Medulla oblongata (tissue), 1 donor: Measurements from ENCODE around the gene UBA7.
A peak's percentile ranks its signal among the peaks of the same experiment; 100 is the strongest.
"Not testable (repeated sequence)": the region's sequence is repeated elsewhere in the genome, so short reads cannot be mapped to it uniquely, and the experiment has no call there.

ENCODE experiments used
- DNase-seq: peaks from one replicate; pipeline ENCODE4 v3.0.0-alpha.2; 2015; ENCODE audit errors: extremely low spot score

The UBA7 gene, protein sequence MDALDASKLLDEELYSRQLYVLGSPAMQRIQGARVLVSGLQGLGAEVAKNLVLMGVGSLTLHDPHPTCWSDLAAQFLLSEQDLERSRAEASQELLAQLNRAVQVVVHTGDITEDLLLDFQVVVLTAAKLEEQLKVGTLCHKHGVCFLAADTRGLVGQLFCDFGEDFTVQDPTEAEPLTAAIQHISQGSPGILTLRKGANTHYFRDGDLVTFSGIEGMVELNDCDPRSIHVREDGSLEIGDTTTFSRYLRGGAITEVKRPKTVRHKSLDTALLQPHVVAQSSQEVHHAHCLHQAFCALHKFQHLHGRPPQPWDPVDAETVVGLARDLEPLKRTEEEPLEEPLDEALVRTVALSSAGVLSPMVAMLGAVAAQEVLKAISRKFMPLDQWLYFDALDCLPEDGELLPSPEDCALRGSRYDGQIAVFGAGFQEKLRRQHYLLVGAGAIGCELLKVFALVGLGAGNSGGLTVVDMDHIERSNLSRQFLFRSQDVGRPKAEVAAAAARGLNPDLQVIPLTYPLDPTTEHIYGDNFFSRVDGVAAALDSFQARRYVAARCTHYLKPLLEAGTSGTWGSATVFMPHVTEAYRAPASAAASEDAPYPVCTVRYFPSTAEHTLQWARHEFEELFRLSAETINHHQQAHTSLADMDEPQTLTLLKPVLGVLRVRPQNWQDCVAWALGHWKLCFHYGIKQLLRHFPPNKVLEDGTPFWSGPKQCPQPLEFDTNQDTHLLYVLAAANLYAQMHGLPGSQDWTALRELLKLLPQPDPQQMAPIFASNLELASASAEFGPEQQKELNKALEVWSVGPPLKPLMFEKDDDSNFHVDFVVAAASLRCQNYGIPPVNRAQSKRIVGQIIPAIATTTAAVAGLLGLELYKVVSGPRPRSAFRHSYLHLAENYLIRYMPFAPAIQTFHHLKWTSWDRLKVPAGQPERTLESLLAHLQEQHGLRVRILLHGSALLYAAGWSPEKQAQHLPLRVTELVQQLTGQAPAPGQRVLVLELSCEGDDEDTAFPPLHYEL

DNA sequence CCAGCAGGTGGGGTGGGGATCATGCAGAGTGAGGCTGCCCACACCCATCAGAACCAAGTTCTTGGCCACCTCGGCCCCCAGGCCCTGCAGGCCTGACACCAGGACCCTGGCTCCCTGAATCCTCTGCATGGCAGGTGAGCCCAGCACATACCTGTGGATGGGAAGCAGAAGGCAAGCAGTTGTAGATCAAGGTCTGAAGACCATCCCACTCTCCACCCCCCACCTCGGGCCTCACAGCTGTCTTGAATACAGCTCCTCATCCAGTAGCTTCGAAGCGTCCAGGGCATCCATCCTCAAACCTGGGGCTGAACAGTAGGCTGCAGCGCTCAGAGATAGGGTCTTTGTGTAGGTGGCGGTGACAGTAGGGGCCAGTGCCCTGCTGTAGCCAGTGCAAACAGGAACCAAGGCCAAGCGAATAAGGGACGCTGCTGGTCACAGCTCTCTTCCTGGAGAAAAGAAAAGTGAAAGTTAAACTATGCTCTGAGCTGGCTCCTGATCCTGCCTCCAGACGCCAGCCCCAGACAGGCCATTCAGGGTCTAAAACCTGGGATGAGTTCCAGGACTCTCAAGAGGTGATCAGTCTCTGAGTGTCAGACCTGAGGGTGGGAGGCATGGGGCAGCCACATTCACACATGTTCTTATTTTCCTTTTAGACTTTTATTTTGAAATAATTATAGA, at the start of gene UBA7:
UBA7 (minus strand) TSS at position 457 of the 678 bp plus-strand sequence; CDS start at position 291, 166 bp downstream.
- peak; percentile 78 for DNase-seq

DNA sequence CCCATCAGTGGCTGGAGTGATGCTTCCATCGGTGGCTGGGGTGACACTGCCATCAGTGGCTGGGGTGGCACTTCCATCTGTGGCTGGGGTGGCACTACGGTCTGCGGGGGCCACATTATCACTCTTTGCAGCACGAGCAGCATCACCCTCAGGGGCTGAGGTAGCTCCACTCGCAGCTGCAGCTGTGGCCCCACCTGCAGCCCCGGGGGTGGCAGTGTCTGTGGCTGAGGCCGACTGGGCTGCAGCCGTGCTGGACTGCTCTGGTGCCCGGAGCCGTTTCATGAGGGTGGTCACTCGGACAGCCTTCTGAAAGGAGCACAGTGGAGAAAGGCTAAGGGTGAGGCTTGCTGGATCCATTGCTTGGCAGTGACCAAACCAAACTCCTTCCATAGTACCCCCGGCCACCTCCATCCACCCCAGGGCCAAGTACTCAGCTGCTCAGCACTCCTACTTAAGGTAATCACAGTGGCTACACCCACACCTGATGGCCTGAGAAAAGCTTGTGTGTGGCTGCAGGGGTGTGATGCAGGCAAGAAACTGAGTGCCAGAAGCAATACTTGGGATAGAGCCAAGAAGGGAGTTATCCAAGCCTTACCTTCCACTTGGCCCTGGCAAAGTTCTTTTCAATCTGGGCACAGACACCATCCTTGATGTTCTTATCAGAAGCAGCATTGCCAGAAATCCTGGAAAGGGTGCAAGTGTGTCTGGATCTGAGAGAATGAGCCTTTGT, 46.0 kb upstream of the UBA7 start:
- DNase-seq, result no peak

DNA sequence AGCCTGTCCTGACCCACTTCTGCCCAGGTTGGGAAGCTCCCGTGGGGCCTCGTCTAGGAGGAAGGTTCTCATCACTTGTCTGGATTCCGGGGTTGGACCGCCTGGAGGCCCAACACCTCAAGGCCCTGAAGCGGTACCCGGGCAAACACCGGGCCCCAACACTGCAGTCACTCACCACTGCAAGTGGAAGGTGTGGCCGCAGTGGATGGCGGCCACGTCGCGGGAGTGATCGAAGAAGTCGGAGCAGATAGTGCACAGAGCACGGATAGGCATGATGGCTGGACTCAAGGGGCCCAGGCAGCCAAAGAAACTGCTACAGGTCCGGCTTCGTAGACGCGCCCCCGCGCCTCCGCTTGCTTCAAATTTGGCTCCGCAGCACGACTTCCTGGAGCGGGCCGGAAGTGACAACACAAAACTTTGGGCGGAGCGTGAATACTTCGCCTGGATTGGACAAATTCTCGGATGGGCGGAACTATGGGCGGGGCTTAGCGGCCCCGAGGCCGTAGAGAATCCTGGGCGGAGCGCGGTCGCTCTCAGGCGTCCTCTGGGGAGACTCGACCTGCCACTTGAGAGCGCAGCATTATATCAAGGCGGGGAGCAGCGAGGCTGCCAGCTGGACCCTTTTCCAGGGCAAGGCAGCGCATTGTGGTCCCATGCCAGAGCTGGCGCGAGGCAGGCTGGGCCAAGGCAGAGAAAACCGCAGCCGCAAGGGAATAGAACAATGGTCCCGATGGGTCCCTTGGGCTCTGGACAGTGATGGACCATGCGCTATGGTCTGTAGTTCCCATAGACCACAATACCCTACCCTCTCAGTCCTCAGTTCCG, 42.6 kb upstream of the UBA7 start, which contains the start of gene TRAIP:
TRAIP (minus strand) TSS at position 384 of the 825 bp plus-strand sequence; CDS start at position 273, 111 bp downstream.
- DNase-seq, result peak; percentile 97

DNA sequence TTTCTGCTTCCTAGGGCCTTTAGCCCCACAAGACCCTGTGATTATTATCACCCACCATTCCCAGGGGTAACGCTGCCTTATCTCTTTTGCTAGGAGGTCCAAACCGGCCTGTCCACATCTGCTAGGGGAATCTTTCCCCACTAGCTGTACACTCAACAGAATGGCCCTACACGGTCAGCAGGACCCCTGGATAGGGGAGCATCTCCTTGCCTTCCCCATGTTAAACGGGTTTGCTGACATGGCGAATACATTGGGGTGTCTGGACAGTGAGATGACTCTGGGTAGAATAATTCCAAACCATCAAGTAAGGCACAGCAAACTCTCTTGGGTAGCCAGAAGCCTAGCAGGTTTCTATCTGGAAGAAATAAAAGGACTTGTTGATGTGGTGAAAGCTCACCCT, 41.9 kb upstream of the UBA7 start:
- DNase-seq, result no peak

DNA sequence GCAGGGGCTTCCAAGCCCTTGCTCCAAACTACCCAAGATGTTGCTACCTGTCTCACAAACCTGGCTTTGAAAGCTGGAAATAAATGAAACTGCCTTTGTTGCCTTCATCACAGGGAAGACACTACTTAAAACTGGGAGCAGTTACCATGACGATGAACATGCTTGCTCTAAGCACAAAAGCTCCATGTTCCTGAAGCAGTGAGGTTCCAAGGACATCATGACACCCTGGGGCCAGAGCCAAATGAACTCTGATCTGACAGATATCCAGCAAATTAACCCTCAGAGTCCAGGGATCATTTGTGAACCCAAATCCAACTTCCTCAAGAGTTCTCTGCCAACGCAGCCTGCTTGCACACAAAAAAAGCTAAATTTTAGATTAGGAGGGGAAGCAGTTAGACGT, 31.9 kb upstream of the UBA7 start:
- no peak for DNase-seq

DNA sequence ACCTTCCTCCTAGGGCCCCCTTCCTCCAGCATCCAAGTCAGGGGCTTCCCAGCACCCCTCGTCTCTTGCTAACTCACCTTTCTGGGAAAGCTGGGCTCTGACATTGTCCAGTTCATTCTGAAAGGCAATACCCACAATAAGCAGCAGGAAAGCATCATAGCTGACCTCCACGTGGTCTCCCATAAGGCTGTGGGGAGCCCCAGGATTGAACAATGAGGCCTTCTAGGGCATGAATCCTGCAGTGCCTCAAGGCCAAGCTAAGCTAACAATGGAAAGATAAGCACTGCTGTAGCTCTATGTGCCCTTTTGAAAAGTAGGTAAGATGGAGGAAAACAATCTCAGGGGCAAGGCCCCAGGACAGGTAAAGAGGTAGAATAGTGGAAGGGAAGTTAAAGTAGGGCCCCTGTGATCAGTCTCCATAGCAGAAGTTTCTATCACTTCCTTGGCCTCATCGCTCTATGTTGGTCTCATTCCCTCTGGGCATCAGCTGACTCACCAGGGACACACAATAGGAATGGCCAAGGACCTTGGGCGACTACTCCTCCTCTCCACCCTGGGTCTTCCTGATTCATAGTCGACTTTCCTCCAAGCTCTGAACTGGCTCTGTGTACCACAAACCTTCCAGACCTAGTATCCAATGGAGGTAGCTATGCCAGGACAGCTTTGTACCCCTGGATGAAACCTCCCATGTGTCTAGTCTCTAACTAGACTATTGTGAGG, 30.9 kb upstream of the UBA7 start:
- DNase-seq, result no peak

DNA sequence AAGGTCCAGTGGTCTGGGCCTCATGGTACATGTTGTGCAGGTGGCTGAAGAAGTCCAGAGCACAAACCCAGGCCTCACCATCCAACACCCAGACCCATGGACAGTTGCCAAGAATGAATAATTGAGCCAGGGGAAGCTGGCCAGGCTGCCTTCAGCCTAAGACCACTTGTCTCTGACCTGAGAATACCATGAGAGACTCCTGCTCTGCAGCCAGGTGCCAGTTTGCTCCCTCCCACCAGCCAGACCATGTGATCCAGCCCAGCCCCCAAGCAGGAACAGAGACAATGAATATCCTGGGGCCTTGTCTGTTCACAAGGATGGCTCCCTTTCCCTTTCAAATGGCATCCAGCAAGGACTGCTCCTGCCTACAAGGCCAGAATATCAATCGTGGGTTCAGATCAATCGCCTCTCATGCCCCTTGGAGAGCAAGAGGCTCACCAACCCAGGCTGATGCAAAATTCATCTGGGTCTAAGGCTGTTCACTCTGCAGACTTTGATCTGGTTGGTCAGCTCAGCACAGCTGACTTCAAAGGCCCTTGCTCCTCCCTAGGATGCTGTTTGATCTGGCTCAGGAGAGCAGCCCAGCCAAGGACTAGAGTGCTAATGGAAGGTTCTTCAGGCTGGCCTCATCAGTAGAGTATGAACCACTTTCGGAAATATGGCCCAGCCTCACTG, 29.2 kb upstream of the UBA7 start:
- DNase-seq, result no peak

DNA sequence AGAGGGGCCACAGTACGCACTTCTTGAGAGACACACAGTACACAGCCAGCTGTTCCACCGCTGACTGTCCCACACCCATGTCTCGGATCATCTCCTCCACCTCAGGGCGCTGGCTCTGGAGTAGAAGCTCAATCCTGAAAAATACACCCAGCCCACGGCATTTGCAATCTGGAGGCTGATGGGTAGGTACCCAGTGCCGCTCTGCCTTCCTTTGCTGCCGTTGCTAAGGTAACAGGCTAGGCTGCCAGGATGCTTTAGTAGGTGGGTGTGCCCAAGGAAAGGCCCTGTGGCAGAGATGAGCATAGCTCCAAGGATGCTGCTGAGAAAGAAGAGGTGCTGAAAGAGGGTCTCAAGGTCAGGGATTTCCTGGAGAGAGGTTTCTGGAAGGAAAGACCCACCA, 28.1 kb upstream of the UBA7 start:
- DNase-seq, result no peak

DNA sequence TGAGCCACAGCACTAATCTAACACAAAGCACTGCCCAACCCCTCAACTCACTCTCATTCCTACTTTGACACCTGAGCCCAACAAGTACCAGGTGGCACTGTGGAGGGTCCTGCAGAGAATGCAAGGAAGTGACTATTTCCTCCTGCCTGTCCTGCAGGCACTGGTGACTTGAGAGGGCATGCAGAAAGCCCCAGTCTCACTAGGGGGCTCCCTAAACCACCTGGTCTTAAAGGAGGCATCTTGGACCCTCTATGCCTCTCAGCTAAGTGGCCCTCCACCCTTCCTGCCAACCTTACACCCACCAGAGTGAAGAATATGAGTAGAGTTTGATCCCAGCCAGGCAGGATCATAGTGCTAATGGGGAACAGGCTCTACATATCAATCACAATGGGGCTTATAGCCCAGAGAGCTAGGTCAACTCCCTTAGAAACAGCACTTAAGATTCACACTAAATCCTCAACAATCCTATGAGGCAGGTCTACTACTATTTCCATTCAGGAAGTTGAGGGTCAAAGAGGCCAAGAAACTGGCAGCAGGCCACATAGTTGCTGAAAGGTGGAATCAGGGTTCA, 27.5 kb upstream of the UBA7 start:
- DNase-seq, result no peak

DNA sequence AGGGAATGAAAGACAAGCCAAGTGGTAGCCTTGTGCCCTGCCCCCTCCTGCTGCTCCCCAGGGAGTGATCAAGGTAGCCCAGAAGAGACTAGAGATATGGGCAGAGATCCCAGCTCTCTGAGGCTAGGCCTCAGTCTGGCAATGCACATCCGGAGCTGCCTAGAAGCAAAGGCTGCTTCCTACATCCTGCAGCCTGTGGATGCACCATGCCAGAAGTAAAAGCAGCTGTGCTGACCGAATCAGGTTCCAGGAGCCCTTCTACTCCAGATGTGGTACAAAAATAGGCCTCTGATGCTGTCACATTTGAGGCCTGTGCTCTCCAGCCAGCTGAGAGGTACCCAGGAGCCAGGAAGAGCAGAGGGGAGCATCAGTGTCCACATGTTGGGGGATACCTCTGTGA, 26.6 kb upstream of the UBA7 start:
- no peak for DNase-seq

DNA sequence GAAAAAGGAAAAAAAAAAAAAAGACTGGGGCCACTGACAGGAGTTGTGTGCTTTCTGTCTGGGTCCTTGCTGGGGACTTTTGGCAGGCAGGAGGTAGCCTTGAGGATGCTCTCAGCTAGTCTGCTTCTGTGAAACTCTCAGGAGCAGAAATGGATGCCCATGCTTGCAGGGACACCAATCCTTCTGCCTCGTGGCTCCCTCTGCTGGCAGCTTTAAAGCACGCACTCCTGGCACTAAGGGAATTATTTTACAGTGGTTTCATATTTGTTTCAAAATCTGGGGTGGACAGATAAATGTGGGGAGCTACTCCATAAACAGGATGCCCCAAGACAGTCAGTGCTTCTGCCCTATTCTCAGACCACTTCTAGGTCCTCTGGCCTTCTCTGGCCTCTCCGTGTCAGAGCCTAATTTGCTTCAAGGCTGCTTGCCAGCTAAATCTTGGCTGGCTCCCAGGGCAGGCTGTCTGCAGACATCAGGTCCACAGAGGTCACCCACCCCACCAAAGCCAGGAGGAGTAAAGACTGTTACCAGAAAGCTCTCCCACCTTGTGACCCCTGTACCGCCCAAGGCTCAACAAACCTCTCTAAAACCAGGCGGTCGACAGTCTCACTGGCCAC, 25.5 kb upstream of the UBA7 start:
- DNase-seq, result peak; percentile 92

DNA sequence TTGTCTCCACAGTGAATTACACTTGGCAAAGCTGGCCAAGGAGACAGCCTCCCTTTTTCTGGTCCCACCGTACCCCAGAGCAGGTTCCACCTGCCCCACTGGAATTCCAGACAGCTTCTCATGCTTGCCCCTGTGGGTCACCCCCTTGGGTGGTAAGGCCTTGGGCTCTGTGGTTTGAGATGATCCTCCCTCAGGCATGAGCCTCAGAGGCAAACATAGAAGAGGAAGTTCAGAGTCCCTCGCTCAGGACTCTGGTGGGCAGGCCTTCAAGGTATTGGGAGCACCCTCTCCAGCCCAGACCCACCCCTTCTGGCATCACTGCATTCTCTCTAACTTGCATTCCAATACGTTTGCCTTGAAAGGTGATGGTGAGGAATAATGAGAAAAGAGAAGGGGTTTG, 17.6 kb upstream of the UBA7 start:
- DNase-seq, result no peak

DNA sequence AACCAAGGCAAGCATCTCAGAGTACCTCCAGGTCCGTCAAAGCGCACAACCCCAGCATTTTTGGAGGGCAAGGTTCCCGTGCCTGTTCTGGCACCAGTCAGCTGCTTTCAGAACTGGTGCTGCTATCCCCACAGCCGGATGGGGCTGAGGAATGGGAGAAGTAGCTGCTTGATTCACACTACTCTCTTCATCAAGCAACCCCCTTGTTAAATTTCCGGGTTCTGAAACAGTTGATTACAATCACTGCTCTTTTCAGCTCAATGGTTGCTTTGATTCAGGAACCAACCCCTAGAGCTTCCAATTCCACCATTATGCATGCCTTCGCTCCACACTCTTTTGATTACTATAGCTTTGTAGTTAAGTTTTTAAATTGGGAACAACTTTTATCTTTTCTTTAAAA, 12.3 kb upstream of the UBA7 start:
- peak; percentile 57 for DNase-seq

DNA sequence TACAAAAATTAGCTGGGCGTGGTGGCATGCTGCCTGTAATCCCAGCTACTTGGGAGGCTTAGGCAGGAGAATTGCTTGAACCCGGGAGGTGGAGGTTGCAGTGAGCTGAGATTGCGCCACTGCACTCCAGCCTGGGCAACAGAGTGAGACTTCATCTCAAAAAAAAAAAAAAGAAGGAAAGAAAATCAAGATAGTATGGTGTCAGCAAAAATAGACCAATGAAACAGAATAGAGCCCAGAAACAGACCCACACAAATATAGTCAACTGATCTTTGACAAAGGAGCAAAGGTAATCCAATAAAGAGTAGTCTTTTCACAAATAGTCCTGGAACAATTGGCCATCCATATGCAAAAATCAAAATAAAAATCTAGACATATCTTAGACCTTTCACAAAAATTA, 9.4 kb upstream of the UBA7 start:
- DNase-seq, result not testable (repeated sequence)

DNA sequence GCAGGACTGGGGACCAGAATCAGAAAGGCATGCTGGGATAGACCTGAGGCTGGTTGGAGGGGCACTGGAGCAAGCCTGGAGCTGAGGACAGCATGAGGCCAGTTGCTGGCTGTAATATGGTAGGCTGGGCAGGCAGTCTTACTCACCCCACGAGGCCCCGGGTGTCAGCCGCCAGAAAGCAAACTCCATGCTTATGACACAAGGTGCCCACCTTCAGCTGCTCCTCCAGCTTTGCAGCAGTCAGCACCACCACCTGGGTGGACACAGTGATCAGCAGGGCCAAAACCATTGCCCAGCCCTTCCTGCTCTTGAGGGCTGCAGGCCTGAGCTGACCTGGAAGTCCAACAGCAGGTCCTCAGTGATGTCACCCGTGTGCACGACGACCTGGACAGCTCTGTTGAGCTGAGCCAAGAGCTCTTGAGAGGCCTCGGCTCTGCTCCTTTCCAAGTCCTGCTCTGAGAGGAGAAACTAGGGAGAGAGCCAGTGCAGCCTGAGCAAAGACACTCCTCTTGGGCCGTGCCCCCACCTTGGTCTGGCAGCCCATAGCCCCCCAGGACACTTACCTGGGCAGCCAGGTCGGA, 747 bp downstream of the UBA7 start:
- DNase-seq, result no peak

DNA sequence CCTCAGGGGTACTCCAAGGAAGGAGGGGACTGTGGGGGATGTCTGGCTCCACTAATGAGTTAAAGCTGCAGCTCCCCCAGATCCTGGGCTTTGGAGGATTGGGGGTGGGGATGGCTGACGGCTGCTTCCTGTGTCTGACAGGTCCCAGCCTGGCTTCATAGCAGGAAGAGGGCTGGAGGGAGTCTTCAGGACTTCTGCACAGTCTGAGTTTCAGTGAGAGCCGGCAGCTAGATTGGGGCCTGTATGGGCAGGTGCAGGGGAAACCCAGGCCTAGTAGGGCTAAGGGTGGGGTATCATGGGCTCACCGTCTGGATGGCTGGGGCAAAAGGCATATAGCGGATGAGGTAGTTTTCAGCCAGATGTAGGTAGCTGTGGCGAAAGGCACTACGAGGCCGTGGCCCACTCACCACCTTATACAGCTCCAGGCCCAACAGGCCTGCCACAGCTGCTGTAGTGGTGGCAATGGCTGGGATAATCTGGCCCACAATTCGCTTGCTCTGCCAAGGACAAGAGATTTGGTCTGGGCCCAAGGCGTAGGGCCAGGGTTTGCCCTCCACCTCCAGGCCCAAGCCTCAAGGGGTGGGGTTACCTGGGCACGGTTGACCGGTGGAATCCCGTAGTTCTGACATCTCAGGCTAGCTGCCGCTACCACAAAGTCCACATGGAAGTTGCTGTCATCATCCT, 6.2 kb downstream of the UBA7 start:
- DNase-seq, result no peak

DNA sequence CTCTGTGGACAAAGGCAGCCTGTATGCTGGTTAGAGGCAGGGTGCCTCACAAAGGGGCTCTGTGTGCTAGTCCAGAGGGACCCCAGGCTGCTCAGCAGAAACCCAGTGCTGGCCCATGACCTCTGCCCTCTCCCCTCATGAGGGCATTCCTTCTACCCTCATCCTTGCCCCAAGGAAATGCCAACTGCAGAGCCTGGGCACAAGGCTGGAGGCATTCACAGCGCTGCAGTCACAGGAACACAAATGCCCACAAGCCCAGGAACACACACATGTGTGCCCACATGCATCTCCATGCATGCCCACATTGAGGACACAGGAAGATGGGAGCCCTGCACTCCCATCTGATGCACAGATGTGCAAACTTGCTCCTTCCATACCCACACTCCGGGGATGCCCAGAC, 6.9 kb downstream of the UBA7 start:
- no peak for DNase-seq
